ENCODE data around the gene FBXO11.

DNA sequence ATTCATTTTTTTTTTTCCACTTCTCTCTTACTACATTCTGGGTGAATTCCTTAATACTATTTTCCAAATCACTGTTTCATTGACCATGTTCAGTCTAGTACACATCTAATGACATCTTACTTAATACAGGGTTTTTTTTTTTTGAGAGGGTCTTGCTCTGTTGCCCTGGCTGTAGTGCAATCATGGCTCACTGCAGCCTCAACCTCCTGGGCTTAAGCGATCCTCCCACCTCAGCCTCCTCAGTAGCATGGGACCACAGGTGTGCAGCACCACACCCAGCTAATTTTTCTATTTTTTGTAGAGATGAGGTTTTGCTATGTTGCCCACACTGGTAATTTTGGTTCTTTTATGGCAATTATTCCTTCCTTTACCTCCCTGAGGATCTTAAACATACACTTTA is 29.4 kb downstream of the FBXO11 start:
- TF ChIP-seq, protein P1, sequence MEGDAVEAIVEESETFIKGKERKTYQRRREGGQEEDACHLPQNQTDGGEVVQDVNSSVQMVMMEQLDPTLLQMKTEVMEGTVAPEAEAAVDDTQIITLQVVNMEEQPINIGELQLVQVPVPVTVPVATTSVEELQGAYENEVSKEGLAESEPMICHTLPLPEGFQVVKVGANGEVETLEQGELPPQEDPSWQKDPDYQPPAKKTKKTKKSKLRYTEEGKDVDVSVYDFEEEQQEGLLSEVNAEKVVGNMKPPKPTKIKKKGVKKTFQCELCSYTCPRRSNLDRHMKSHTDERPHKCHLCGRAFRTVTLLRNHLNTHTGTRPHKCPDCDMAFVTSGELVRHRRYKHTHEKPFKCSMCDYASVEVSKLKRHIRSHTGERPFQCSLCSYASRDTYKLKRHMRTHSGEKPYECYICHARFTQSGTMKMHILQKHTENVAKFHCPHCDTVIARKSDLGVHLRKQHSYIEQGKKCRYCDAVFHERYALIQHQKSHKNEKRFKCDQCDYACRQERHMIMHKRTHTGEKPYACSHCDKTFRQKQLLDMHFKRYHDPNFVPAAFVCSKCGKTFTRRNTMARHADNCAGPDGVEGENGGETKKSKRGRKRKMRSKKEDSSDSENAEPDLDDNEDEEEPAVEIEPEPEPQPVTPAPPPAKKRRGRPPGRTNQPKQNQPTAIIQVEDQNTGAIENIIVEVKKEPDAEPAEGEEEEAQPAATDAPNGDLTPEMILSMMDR (optimal IDR thresholded peaks at IDR 0.05 in 1 of 3, IDR thresholded peaks at IDR 0.05 in 1 of 3, conservative IDR thresholded peaks at IDR 0.05 in 1 of 3; ENCODE audit: extremely low read depth in 1 of 3, insufficient read depth in 2 of 3, low read length in 3 of 3) = no peak
- TF ChIP-seq EZH2 (IDR thresholded peaks at IDR 0.05; ENCODE audit: low read length) = no peak
